Stimulated activated CD8-positive, alpha-beta memory T cell treated with anti-CD3 and anti-CD28 coated beads, Interleukin-2, amount 100 ng/mL, for 48 hours (primary cell): ENCODE results near the gene TTLL5.
"Not testable (repeated sequence)": the region's sequence is repeated elsewhere in the genome, so short reads cannot be mapped to it uniquely, and the experiment has no call there.

Experiments used
- DNase-seq, 2 donors: peaks; one replicate each; pipeline ENCODE4 v3.0.0-alpha.2; 2020; ENCODE audit warnings: low read depth in 2 of 2

TTLL5 gene

DNA sequence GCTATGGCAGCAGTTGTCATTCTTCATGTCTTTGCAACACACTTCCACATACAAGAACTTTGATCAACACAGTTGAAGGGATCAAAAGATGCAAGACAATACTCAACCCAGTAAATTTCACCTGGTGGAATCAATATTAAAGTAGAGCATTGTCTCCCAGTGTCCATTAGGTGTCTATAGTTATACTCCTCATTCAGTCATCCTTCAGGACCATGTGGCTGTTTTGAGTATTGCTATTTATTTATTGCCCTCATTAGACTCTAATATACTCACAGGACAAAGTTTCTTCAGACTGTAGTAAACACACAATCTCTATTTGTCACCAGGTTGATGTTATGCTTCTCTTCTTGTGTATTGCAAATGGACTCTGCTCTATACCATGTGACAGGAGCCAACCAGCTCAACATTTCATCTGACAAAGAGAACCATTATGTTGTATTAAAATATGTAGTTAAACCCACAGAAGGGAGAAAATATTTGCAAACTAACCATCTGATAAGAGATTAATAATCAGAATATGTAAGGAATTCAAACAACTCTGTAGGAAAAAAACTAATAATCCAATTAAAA is 174.2 kb downstream of the TTLL5 start:
- DNase-seq: no peak

DNA sequence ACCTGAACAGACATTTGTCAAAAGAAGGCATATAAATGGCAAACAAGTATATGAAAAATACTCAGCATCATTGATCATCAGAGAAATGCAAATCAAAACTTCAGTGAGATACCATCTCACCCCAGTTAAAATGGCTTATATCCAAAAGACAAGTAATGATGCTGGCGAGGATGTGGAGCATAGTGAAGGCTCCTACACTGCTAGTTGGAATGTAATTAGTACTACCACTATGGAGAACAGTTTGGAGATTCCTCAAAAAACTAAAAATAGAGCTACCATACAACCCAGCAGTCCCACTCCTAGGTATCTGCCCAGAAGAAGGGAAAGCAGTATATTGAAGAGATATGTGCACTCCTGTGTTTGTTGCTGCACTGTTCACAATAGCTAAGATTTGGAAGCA is 174.7 kb downstream of the TTLL5 start:
- no peak for DNase-seq

GRCh38 chr14:75837151-75837787 is 176.2 kb downstream of the TTLL5 start:
- no peak for DNase-seq

- DNase-seq: no peak
Measured at GRCh38 chr14:75840911-75841310, 179.9 kb downstream of the TTLL5 start.

DNA sequence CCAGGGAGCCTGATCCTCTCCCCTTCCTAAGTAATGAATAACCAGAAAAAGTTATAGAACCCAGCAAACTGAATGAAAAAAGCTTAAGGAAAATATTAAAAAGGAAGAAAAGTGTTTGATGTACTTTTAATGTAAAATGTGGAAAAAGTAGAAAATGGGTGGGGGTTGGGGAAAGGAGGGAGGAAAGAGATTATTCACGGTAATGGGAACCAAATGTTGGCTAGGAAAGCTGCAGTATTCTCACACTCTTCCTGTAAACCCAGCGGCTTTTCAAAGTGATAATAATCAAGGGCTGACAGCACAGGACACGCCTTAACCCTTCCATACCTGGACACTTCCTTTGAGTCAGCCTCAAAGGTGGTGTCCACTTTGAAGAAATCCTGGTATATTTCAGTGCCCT is 181.5 kb downstream of the TTLL5 start:
- DNase-seq: no peak

DNA sequence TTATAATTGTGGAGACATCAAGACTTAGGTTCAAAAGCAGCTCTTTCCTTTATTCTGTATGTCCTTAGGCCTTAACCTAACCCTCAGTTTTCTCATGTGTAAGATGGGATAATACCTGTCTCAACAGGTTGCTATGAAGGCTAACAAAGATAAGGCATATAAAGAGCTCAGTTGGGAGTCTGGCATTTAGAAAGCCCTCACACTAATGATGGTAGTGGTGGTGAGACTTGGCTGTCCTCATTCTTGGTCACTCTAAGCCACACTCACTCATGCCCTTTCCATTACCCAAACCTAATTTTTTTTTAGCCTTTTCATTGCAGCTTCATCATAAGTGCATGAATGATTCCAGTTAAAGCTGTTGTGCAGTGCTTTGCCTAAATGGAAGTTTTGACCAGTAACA is 183.4 kb downstream of the TTLL5 start:
- DNase-seq: no peak

GRCh38 chr14:75845136-75845804 is 184.2 kb downstream of the TTLL5 start:
- DNase-seq: no peak

DNA sequence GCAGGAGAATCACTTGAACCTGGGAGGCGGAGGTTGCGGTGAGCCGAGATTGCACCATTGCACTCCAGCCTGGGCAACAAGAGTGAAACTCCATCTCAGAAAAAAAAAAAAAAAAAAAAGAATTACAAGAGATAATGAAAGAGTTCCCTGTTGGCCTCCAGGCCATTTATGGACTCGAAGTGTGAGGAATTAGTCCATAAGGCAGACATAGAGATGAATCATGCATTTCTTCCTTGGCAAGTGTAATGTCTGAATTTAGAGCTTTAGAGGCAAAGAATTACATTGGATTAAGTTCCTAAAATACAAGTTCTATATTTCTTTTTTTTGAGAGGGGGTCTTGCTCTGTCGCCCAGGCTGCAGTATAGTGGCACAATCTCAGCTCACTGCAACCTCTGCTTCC is 185.6 kb downstream of the TTLL5 start:
- not testable (repeated sequence) for DNase-seq

DNA sequence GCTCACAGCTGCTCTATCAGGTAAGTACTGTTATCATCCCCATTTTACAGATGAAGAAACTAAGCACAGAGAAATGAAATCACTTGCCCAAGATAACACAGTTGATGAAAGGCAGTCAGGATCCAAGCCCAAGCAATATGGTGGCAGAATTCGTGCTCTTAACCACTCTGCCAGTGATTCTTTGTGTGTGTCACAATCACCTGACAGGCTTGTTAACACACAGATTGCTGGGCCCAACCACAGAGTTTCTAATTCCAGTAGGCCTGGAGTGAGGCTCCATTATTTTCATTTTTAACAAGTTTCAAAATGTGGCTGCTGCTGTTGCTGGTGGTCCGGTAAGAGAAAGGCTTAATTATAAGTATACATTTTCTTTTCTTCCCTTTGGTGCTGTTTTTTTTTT is 186.5 kb downstream of the TTLL5 start:
- DNase-seq: no peak

- no peak for DNase-seq
Measured at GRCh38 chr14:75848167-75848913, 187.3 kb downstream of the TTLL5 start.

GRCh38 chr14:75849300-75849895 is 188.4 kb downstream of the TTLL5 start:
- no peak for DNase-seq

GRCh38 chr14:75851574-75851866 is 190.5 kb downstream of the TTLL5 start:
- DNase-seq: no peak

- no peak for DNase-seq
Measured at GRCh38 chr14:75854111-75854799, 193.2 kb downstream of the TTLL5 start.

DNA sequence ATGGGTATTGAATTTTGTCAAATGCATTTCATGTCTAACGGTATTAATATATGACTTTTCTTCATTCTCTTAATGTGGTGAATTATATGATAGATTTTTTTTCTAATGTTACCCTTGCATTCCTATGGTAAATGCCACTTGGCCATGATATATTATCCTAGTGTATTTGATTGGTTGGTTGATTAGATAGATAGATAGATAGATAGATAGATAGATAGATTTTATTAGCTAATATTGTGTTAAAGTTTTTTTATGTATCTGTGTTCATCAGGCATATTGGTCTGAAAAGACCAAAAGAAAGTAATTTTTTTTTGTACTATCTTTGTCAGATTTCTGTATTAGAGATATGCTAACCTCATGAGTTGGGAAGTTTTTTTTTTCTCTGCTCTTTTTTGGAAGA is 196.2 kb downstream of the TTLL5 start:
- DNase-seq: no peak

DNA sequence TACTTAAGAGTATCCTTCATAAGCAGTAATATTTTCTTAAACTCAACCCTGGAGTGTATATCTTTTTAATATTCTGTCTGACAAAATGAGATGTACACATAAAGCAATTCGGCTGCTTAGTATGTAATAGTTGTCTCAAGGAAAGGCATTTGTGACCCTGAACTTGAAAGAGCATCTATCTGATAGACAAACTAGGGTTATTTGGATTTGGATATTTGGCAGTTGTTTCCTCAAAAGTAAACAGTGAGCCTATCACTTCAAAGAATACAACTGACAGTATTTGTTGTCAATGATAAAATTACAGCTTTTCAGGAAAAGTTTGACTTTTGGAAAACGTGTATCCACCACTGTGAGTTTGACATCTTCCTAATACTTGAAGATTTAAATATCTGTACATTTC is 197.3 kb downstream of the TTLL5 start:
- no peak for DNase-seq

DNA sequence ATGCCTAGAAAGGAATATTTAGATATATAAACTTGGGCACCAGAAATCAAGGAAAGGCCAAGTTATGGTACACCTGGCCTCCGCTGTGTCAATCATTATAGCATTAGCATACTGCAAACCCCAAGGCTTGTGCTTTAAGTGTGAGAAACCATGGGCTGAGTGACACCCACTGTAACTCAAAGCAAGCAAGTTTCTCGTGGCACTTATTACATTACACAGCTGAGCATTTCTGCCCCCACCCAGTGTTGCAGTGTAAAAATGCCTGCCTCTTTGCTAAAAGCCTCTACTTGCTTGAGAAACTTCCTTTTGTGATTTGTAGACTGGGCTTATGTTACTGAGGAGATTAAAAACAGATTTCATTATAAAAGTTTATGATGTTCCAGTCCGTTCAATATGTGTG is 198.7 kb downstream of the TTLL5 start:
- no peak for DNase-seq

- DNase-seq: no peak
Measured at GRCh38 chr14:75860561-75861160, 199.6 kb downstream of the TTLL5 start.

DNA sequence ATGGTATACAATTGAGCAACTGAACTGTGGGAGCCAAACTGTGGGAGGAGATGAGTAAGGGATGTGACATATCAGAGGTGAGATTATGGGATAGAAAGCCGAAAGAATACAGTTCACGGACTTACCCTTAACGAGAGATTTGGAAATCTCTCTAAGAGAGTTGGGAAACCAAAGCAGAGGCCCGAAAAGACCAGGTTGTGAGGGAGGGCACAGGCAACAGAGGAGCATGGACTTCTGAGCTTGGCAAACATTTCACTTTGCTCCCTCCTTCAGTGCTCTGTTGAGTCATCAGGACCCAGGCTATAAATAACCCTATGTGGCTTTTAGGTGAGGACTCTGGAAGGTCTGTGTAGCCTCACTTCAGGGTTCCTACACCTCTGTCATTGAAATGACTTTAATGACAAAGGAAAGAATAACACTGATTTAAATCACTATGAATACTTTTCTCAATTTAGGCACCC is 200.1 kb downstream of the TTLL5 start:
- no peak for DNase-seq

DNA sequence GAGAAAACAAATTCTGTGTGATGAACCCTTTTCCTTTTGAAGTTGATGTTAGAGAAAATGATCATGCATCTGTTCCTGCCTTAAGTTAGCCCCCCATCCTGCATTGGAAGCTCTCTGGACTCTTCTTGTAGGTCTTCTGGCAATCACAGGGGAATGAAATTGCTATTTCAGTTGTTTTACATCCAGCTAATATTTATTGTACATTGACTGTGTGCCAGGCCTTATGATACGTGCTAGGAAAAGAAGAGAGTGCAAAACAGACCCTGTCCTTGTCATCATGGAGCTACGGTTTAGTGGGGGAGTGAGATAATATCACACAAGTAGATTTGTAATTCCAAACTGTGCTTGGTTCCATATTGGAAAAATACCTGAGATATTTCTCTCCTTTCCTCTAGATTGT is 202.2 kb downstream of the TTLL5 start:
- DNase-seq: no peak

GRCh38 chr14:75864352-75864751 is 203.3 kb downstream of the TTLL5 start:
- DNase-seq: no peak

DNA sequence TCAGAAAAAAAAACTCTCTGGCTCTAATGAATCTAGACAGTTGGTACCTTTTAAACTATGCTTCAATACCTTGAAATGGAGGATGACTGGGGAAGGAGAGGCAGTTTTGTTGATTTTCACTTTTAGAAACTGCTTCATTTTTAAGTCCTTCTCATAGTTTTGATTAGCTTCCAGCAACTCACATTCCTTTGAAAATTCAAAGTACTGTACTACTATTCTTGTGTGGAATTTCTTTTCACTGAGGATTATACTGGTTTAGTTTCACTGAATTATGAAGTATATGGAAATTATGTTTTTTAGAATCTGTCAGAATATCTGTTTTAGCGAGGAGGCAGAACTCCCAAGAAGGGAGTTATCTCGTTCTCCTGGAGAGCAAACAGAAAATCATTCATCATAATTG is 204.5 kb downstream of the TTLL5 start:
- DNase-seq: no peak
